Endothelial cell of umbilical vein (primary cell): Measurements from ENCODE around the gene TIPARP. TPM values are rescaled to one million over a fixed set of nuclear protein-coding genes. Genes with fewer than 3 reads are reported as not detected.

Experiments
- BruUV-seq: library from RNA; stranded (reverse); fragments of 400-500 nt; replicated peaks from 2 replicates; lab custom pipeline; 2021; lab: Mats Ljungman, UMichigan
- CTCF ChIA-PET: fragments of 300-600, 350-600 bp; sonication (Branson Sonifier 250); formaldehyde crosslinking; loops from one replicate; lab custom pipeline; 2021; ENCODE audit warnings: antibody characterized with exemption, inconsistent platforms; lab: Charles Lee
- POLR2A ChIA-PET: fragments of 300-600, 350-600 bp; sonication (Branson Sonifier 250); formaldehyde crosslinking; loops from one replicate; lab custom pipeline; 2021; ENCODE audit warnings: antibody characterized with exemption, inconsistent platforms; lab: Charles Lee
- DNase-seq: peaks from one replicate; pipeline ENCODE4 v3.0.0-alpha.2; 2011; ENCODE audit warnings: low read depth, low spot score
- FAIRE-seq: peaks from 2 replicates; lab custom pipeline; 2011; peaks lifted over from hg19 to GRCh38; lab: Jason Lieb, UNC
- H2AFZ ChIP-seq: 2 replicates; pipeline ENCODE4 v1.6.0; 2012; ENCODE audit warnings: low read depth, low read length, control low read depth, inconsistent platforms
- H3K27ac ChIP-seq: 2 replicates; pipeline ENCODE4 v1.5.1; 2011; ENCODE audit warnings: low read depth, mild to moderate bottlenecking, control low read depth, low read length, moderate library complexity; ENCODE audit not compliant: insufficient read depth
- H3K27me3 ChIP-seq, 2 experiments: 2 replicates each; pipeline versions ENCODE4 v1.6.0 to v1.6.1; 2011; ENCODE audit warnings: low read length in 2 of 2, mixed read lengths in 1 of 2; ENCODE audit not compliant: control insufficient read depth in 2 of 2, insufficient read depth in 2 of 2
- H3K36me3 ChIP-seq, 2 experiments: 2 replicates in 1 of 2; 3 replicates in 1 of 2; pipeline ENCODE4 v1.5.1; 2011; ENCODE audit warnings: low read length in 2 of 2, mild to moderate bottlenecking in 1 of 2, moderate library complexity in 1 of 2; ENCODE audit not compliant: control insufficient read depth in 2 of 2, insufficient read depth in 2 of 2; ENCODE audit errors: extremely low read depth in 1 of 2
- H3K4me1 ChIP-seq: 3 replicates; pipeline ENCODE4 v1.5.1; 2011; ENCODE audit warnings: mild to moderate bottlenecking, low read length; ENCODE audit not compliant: control insufficient read depth, insufficient read depth; ENCODE audit errors: extremely low read depth
- H3K4me2 ChIP-seq: 2 replicates; pipeline ENCODE4 v1.6.1; 2011; ENCODE audit warnings: low read length, control low read depth, mixed read lengths; ENCODE audit not compliant: insufficient read depth
- H3K4me3 ChIP-seq, 3 experiments: fragments of 200-600 bp in 1 of 3; sonication (generic), shearing (Covaris generic) in 1 of 3; replicated peaks in 1 of 3; 2 replicates each; pipeline ENCODE4 v1.5.1; 2011 to 2016; ENCODE audit warnings: control low read depth in 3 of 3, low read length in 3 of 3, mild to moderate bottlenecking in 2 of 3, inconsistent platforms in 1 of 3, low read depth in 1 of 3, moderate library complexity in 1 of 3; ENCODE audit not compliant: insufficient read depth in 1 of 3
- H3K79me2 ChIP-seq: 2 replicates; pipeline ENCODE4 v1.6.0; 2012; ENCODE audit warnings: low read length, inconsistent platforms; ENCODE audit not compliant: control insufficient read depth, insufficient read depth
- H3K9ac ChIP-seq: replicated peaks from 2 replicates; pipeline ENCODE3; 2011; ENCODE audit warnings: low read length, control low read depth; ENCODE audit not compliant: insufficient read depth; ENCODE audit errors: extremely low read depth
- H3K9me1 ChIP-seq: replicated peaks from 3 replicates; pipeline ENCODE4 v1.6.0; 2011; ENCODE audit warnings: mild to moderate bottlenecking, low read length; ENCODE audit not compliant: control insufficient read depth, insufficient read depth; ENCODE audit errors: extremely low read depth
- H3K9me3 ChIP-seq: replicated peaks from 2 replicates; pipeline ENCODE4 v1.5.1; 2012; ENCODE audit warnings: low read length, inconsistent platforms; ENCODE audit not compliant: control insufficient read depth, insufficient read depth
- H4K20me1 ChIP-seq: replicated peaks from 2 replicates; pipeline ENCODE3; 2011; ENCODE audit warnings: mild to moderate bottlenecking, low read length; ENCODE audit not compliant: control insufficient read depth, insufficient read depth; ENCODE audit errors: extremely low read depth
- CTCF ChIP-seq, 2 donors: IDR thresholded peaks; 1 replicate in 1 of 2; 2 replicates in 1 of 2; pipeline ENCODE4 v1.5.1; 2011; ENCODE audit warnings: low read length in 2 of 2, mild to moderate bottlenecking in 2 of 2, moderate library complexity in 2 of 2, control low read depth in 1 of 2, inconsistent platforms in 1 of 2, low read depth in 1 of 2; ENCODE audit not compliant: insufficient read depth in 1 of 2; ENCODE audit errors: extremely low read depth in 1 of 2
- EZH2 ChIP-seq: IDR thresholded peaks from 2 replicates; pipeline ENCODE4 v1.6.1; 2012; ENCODE audit warnings: borderline replicate concordance, low read depth, mild to moderate bottlenecking, moderate library complexity, low read length, inconsistent platforms; ENCODE audit not compliant: severe bottlenecking
- FOS ChIP-seq: IDR thresholded peaks from 2 replicates; pipeline ENCODE4 v1.6.1; 2011; ENCODE audit warnings: mild to moderate bottlenecking, low read length, moderate library complexity, borderline replicate concordance; ENCODE audit not compliant: insufficient read depth
- GATA2 ChIP-seq: IDR thresholded peaks from 2 replicates; pipeline ENCODE4 v1.7.0; 2011; ENCODE audit warnings: low read depth, mild to moderate bottlenecking, moderate library complexity, mixed read lengths, low read length; ENCODE audit not compliant: insufficient read length, insufficient read depth
- JUN ChIP-seq: IDR thresholded peaks from 2 replicates; pipeline ENCODE4 v1.6.1; 2011; ENCODE audit warnings: borderline replicate concordance, low read depth; ENCODE audit not compliant: insufficient read length, insufficient read depth
- MAX ChIP-seq: IDR thresholded peaks from 2 replicates; pipeline ENCODE4 v1.6.1; 2011; ENCODE audit not compliant: insufficient read depth, insufficient read length
- MYC ChIP-seq: IDR thresholded peaks from one replicate; pipeline ENCODE4 v1.6.1; 2011; ENCODE audit warnings: mild to moderate bottlenecking, low read depth, low read length
- POLR2A ChIP-seq: IDR thresholded peaks from 2 replicates; pipeline ENCODE4 v1.6.1; 2012; ENCODE audit warnings: low read depth, mild to moderate bottlenecking, control low read depth, low read length
- POLR2AphosphoS5 ChIP-seq: IDR thresholded peaks from 2 replicates; pipeline ENCODE4 v1.6.1; 2012; ENCODE audit warnings: low read depth, mild to moderate bottlenecking, control low read depth, low read length, moderate library complexity; ENCODE audit not compliant: insufficient read depth
- dilution Hi-C: fragments of 300-500 bp; cut with MboI; formaldehyde crosslinking; loops from one replicate; pipeline ENCODE4 v1.15.0; 2019; ENCODE audit warnings: low sequenced_read_pairs; ENCODE audit not compliant: extremely low pct_ligation_motif_present
- intact Hi-C: fragments of 100-400 bp; cut with micrococcal nuclease; formaldehyde crosslinking; loops from one replicate; pipeline ENCODE4 v1.10.0; 2022
- polyA plus RNA-seq, 4 experiments: library from polyadenylated mRNA; depleted of rRNA in 3 of 4; stranded (reverse) in 3 of 4; unstranded in 1 of 4; fragments of >200 nt; gene quantifications; 2 replicates each; pipeline versions ENCODE4 v1.2.1 to v1.2.3, GENCODE V29; 2011 to 2012; ENCODE audit warnings: missing spikeins in 1 of 4
- total RNA-seq: library from RNA; stranded (reverse); gene quantifications from 2 replicates; pipeline ENCODE4 v1.2.3, GENCODE V29; 2021

Gene TIPARP
- total and polyA plus RNA-seq, 2 donors (not counting 3 experiments of a cell fraction or from before 2014, with no cell fraction given): 9.1 to 21.2 TPM

GRCh38 chr3:156693166-156693565, 18.8 kb downstream of the TIPARP start:
- H3K79me2 ChIP-seq: peaks cover 84% of the 10 kb centered on the region
- ChIA-PET POLR2A (interaction anchor here (0.6 to 1.0 kb wide), 2 partner anchors 19 to 100 kb away, joined by 3 to 4 read pairs; partner anchors contain the start of gene TIPARP), CTCF (interaction anchor here (0.8 to 2.8 kb wide), 3 partner anchors 11 to 165 kb away, joined by 3 to 13 read pairs (median 4); no protein-coding TSS in a partner anchor)
- dilution Hi-C loops: loop anchor here (25.0 kb wide), 1 partner anchor 444 kb away; no protein-coding TSS in a partner anchor
- no peaks in the 10 kb centered on the region for H3K9me3 ChIP-seq
- peak overlapping the region; percentile 85 for H3K27ac ChIP-seq
- H3K36me3 ChIP-seq: peaks cover 9 to 26% of the 10 kb centered on the region in 2 experiments
- FAIRE-seq: peak; percentile 67
- H2AFZ ChIP-seq: no peak overlapping the region
- H3K27me3 ChIP-seq: no peaks in the 10 kb centered on the region
- H3K9ac ChIP-seq: peak overlapping the region; percentile 83
- no TSS peak for BruUV-seq
- peak; percentile 75 for TF ChIP-seq FOS
- no peak for TF ChIP-seq CTCF (IDR thresholded peaks at IDR 0.05; ENCODE audit: extremely low read depth in 1 of 2, insufficient read depth in 1 of 2, low read depth in 1 of 2, low read length in 2 of 2)
- TF ChIP-seq JUN: peak; percentile 36
- no peaks in the 10 kb centered on the region for H4K20me1 ChIP-seq
- intact Hi-C loops: loop anchor here (2.0 to 5.0 kb wide), 2 partner anchors 126 to 439 kb away; no protein-coding TSS in a partner anchor
- H3K9me1 ChIP-seq: no peaks in the 10 kb centered on the region
- no peak overlapping the region for H3K4me3 ChIP-seq
- peak; percentile 78 for DNase-seq
- H3K4me1 ChIP-seq: peaks cover 56% of the 10 kb centered on the region
- H3K4me2 ChIP-seq: peak overlapping the region; percentile 89

- ChIA-PET CTCF (no interaction called here), POLR2A (interaction anchor here (1.2 kb wide), 1 partner anchor 19 kb away, joined by 3 read pairs; no protein-coding TSS in a partner anchor)
- Histone ChIP-seq H2AFZ (no peak overlapping the region), H3K36me3 (peaks cover 9 to 26% of the 10 kb centered on the region in 2 experiments), H4K20me1 (no peaks in the 10 kb centered on the region), H3K79me2 (peaks cover 81% of the 10 kb centered on the region), H3K9me1 (no peaks in the 10 kb centered on the region), H3K27ac (peak overlapping the region; percentile 12), H3K9ac (no peak overlapping the region), H3K27me3 (no peaks in the 10 kb centered on the region), H3K4me2 (no peak overlapping the region), H3K4me1 (peaks cover 47% of the 10 kb centered on the region), H3K4me3 (no peak overlapping the region), H3K9me3 (no peaks in the 10 kb centered on the region)
- TF ChIP-seq EZH2 (no peak), GATA2 (no peak), MYC (no peak), POLR2AphosphoS5 (no peak), FOS (no peak), CTCF (IDR thresholded peaks at IDR 0.05; ENCODE audit: extremely low read depth in 1 of 2, insufficient read depth in 1 of 2, low read depth in 1 of 2, low read length in 2 of 2) (no peak), POLR2A (no peak), MAX (no peak), JUN (no peak)
- DNase-seq (no peak), FAIRE-seq (no peak)
- no TSS peak for BruUV-seq
- dilution Hi-C loops: loop anchor here (25.0 kb wide), 1 partner anchor 443 kb away; no protein-coding TSS in a partner anchor
- intact Hi-C loops: loop anchor here (5.0 kb wide), 1 partner anchor 438 kb away; no protein-coding TSS in a partner anchor
Measured at GRCh38 chr3:156694536-156694935, 20.1 kb downstream of the TIPARP start.
